RWPE1 (cell line): Measurements from ENCODE around the gene MAP4K5.

Experiments
- CTCF ChIA-PET: fragments of 350-600 bp; sonication (Branson Sonifier 250); formaldehyde crosslinking; extraction: SDS; loops from one replicate; lab custom pipeline; 2021; lab: Yijun Ruan, JAX
- POLR2A ChIA-PET: fragments of 400-600 bp; formaldehyde crosslinking; extraction: SDS; loops from one replicate; lab custom pipeline; 2020; ENCODE audit warnings: antibody characterized with exemption; ENCODE audit not compliant: low non-redundant PET; lab: Yijun Ruan, JAX
- DNase-seq: peaks from one replicate; pipeline ENCODE4 v3.0.0; 2012; ENCODE audit warnings: low spot score
- H3K27ac ChIP-seq: fragments of 450-650 bp; 2 replicates; pipeline ENCODE4 v1.5.1; 2017
- TF ChIP-seq, protein P1 (sequence below): fragments of 450-650 bp; conservative IDR thresholded peaks from 2 replicates; pipeline ENCODE4 v1.5.1; 2017; ENCODE audit warnings: low read depth, mild to moderate bottlenecking

MAP4K5 gene

DNA sequence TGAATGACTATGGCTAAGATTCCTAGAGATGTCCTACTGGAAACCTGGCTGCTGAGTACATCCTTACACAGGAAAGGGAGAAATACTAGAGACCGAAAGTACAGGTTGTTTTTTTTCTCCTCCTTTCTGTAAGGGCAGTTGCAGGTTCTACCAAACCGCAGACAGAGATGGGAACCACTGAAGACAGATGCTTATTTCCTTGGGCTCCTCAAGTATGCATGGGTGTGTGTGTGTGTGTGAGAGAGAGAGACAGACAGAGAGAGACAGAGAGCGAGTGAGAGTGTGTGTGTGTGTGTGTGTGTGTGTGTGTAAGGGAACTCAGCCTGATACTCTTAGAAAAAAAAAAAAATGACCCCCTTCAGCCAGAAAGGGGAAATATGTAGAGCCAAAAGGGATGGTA is 42.5 kb downstream of the MAP4K5 start:
- CTCF ChIA-PET = no interaction called here
- no peak for DNase-seq
- TF ChIP-seq, protein P1, sequence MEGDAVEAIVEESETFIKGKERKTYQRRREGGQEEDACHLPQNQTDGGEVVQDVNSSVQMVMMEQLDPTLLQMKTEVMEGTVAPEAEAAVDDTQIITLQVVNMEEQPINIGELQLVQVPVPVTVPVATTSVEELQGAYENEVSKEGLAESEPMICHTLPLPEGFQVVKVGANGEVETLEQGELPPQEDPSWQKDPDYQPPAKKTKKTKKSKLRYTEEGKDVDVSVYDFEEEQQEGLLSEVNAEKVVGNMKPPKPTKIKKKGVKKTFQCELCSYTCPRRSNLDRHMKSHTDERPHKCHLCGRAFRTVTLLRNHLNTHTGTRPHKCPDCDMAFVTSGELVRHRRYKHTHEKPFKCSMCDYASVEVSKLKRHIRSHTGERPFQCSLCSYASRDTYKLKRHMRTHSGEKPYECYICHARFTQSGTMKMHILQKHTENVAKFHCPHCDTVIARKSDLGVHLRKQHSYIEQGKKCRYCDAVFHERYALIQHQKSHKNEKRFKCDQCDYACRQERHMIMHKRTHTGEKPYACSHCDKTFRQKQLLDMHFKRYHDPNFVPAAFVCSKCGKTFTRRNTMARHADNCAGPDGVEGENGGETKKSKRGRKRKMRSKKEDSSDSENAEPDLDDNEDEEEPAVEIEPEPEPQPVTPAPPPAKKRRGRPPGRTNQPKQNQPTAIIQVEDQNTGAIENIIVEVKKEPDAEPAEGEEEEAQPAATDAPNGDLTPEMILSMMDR = no peak
- H3K27ac ChIP-seq = no peak overlapping the region
- POLR2A ChIA-PET = no interaction called here

DNA sequence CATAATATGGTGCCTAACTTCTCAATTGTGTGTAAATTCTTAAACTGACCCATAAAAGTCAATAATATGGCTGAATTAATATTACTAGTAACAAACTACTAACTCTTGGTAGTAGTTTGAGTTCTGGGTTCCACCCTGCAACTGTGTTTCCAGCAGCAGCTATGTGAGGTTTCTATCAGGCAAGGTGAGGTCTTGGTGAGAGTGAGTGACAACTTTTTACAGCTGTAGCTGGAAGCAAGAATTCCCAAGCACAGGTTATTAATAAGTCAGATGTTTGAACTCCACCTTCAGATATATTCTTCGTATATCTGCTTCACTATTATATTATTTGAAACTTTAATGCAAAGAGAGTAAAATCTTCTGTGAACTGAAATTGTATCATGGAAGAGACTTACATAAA is 43.8 kb downstream of the MAP4K5 start:
- no peak for DNase-seq
- TF ChIP-seq, protein P1 = no peak
- ChIA-PET POLR2A (no interaction called here), CTCF (interaction anchor here (0.6 kb wide), 1 partner anchor 53 kb away, joined by 3 read pairs; no protein-coding TSS in a partner anchor)
- no peak overlapping the region for H3K27ac ChIP-seq

DNA sequence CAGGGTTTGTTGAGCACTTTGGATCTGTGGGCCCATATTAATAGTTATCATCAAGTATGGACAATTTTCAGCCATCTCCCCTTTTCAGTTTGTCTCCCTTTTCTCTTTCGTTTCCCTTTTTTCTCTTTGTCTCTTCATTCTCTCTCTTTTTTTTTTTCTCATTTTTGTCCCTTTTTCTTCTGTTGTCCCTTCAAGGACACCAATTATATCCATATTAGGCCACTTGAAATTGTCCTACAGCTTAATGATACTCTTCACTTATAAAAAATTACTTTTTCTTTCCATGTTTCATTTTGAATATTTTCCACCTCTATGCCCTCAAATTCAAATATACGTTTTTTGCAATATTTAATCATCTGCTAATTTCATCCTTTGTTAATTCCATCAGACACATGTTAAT is 53.3 kb downstream of the MAP4K5 start:
- no peak for DNase-seq
- POLR2A ChIA-PET = no interaction called here
- CTCF ChIA-PET = no interaction called here
- no peak overlapping the region for H3K27ac ChIP-seq
- TF ChIP-seq, protein P1 = no peak

DNA sequence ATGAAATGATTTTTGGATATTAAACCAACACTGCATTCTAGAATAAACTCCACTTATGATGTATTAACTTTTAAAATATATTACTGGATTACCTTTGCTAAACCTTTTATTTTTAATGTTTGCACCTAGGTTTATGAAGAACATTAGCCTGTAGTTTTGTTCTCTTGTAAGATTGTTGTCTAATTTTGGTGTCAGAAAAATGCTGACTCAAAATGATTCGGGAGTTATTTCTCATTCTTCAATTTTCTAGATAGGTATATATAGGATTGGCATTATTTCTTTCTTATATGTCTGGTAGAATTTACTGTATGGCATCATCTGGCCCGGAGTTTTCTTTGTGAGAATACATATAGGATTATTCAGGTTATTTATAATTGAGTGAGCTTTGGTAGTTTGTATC is 54.6 kb downstream of the MAP4K5 start:
- CTCF ChIA-PET = interaction anchor here (0.6 kb wide), 1 partner anchor 46 kb away, joined by 5 read pairs; no protein-coding TSS in a partner anchor
- POLR2A ChIA-PET = no interaction called here
- TF ChIP-seq, protein P1 = no peak
- no peak for DNase-seq
- no peak overlapping the region for H3K27ac ChIP-seq

DNA sequence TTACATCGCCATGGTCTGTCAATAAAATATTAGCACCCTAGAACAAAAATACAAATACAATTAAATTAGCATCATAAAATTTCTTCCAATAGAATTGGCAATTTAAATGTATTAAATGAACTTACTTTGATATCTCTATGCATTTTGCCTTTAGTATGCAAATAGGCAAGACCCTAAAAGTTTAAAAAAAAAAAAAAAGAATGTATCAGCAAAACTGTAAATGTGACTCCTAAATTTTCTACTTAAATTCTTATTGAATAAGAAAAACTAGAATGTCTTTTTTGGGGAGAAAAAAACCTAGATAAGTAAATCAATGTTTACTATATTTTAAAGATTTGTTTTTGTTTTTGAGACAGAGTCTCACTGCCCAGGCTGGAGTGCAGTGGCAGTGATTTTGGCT is 56.2 kb downstream of the MAP4K5 start:
- DNase-seq = no peak
- H3K27ac ChIP-seq = no peak overlapping the region
- POLR2A ChIA-PET = no interaction called here
- TF ChIP-seq, protein P1 = no peak
- CTCF ChIA-PET = no interaction called here

DNA sequence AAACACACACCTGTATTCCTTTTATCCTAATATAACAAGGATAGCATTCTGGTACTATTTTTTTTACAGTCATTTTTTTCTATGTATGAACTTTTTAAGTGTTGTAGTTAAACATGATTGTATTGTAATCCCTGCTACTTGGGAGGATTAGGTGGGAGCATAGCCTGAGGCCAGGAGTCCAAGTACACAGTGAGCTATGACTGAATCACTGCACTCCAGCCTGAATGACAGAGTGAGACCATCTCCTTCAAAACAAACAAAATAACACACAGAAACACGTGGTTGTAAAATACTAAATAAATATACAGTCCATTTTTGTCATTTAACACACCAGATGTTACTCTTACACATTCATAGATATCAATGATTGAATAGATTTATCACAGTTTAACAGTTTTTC is 56.9 kb downstream of the MAP4K5 start:
- no peak overlapping the region for H3K27ac ChIP-seq
- TF ChIP-seq, protein P1 = no peak
- ChIA-PET POLR2A (no interaction called here), CTCF (no interaction called here)
- DNase-seq = peak; percentile 2
